ENCODE data around the gene POU6F2.
A peak's percentile ranks its signal among the peaks of the same experiment; 100 is the strongest.

Gene POU6F2

GRCh38 chr7:39402034-39402433 is 424.3 kb downstream of the POU6F2 start:
- DNase-seq (ENCODE audit: low spot score), result no peak

GRCh38 chr7:39404907-39405306 is 427.2 kb downstream of the POU6F2 start:
- DNase-seq (ENCODE audit: low spot score), result no peak

GRCh38 chr7:39405581-39405980 is 427.9 kb downstream of the POU6F2 start:
- no peak for DNase-seq (ENCODE audit: low spot score)

- no peak for DNase-seq (ENCODE audit: low spot score)
These were observed 428.8 kb downstream of the POU6F2 start for GRCh38 chr7:39406467-39406866.

GRCh38 chr7:39407137-39407536 is 429.4 kb downstream of the POU6F2 start:
- DNase-seq (ENCODE audit: low spot score), result no peak

- no peak for DNase-seq (ENCODE audit: low spot score)
These were observed 430.0 kb downstream of the POU6F2 start for GRCh38 chr7:39407723-39408122.

- DNase-seq (ENCODE audit: low spot score), result no peak
These were observed 431.2 kb downstream of the POU6F2 start for GRCh38 chr7:39408906-39409305.

- no peak for DNase-seq (ENCODE audit: low spot score)
These were observed 432.9 kb downstream of the POU6F2 start for GRCh38 chr7:39410582-39410981.

- DNase-seq (ENCODE audit: low spot score), result no peak
These were observed 436.0 kb downstream of the POU6F2 start for GRCh38 chr7:39413636-39414223.

- peak; percentile 35 for DNase-seq (ENCODE audit: low spot score)
These were observed 436.7 kb downstream of the POU6F2 start for GRCh38 chr7:39414224-39415035.

- DNase-seq (ENCODE audit: low spot score), result no peak
These were observed 437.5 kb downstream of the POU6F2 start for GRCh38 chr7:39415091-39415787.

- no peak for DNase-seq (ENCODE audit: low spot score)
These were observed 439.2 kb downstream of the POU6F2 start for GRCh38 chr7:39416866-39417265.

GRCh38 chr7:39417642-39418041 is 439.9 kb downstream of the POU6F2 start:
- DNase-seq (ENCODE audit: low spot score), result no peak

- no peak for DNase-seq (ENCODE audit: low spot score)
These were observed 443.5 kb downstream of the POU6F2 start for GRCh38 chr7:39421251-39421650.

- DNase-seq (ENCODE audit: low spot score), result no peak
These were observed 444.0 kb downstream of the POU6F2 start for GRCh38 chr7:39421661-39422060.

- DNase-seq (ENCODE audit: low spot score), result no peak
These were observed 450.5 kb downstream of the POU6F2 start for GRCh38 chr7:39428221-39428620.

- DNase-seq (ENCODE audit: low spot score), result no peak
These were observed 451.7 kb downstream of the POU6F2 start for GRCh38 chr7:39429421-39429820.

GRCh38 chr7:39430441-39430840 is 452.7 kb downstream of the POU6F2 start:
- no peak for DNase-seq (ENCODE audit: low spot score)

GRCh38 chr7:39430909-39431641 is 453.4 kb downstream of the POU6F2 start:
- no peak for DNase-seq (ENCODE audit: low spot score)

- no peak for DNase-seq (ENCODE audit: low spot score)
These were observed 454.7 kb downstream of the POU6F2 start for GRCh38 chr7:39432368-39432767.

GRCh38 chr7:39432807-39433416 is 455.2 kb downstream of the POU6F2 start:
- DNase-seq (ENCODE audit: low spot score), result no peak

GRCh38 chr7:39433550-39433949 is 455.8 kb downstream of the POU6F2 start:
- DNase-seq (ENCODE audit: low spot score), result no peak
